ENCODE results near the gene CRYBG1.
"Not testable (repeated sequence)": the region's sequence is repeated elsewhere in the genome, so short reads cannot be mapped to it uniquely, and the experiment has no call there.

CRYBG1 gene

DNA sequence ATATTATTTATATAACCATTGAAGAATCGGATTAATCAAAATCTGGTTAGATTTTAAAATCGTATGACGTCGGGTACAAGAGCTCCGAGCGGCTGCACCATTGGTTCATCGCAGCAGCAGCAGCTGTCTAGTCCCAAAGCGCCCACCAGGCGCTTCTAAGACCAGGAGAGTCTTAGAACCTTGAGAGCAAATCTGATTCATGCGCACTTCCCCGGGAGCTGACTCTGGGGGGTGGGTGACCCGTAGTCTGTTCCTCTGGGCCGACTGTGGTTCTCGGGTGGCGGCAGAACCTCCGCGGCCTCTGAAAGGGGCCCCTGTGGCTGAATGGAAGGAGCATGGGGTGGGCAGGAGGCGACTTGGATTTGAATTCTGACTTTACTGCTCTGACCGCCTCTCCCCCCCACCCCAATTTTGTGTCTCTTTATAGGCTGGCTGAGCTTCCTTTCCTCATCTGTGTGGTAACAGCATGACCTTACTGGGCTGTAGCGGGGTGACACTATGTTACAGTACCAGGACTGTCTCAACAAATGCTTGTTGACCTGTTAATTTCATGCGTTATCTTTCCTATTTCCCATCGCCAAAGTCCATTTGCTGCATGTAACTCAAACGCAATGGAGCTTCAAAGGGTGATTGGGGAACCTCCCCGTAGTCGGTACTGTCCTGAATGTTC lies 149.0 kb downstream of the CRYBG1 start:
- DNase-seq: no peak

DNA sequence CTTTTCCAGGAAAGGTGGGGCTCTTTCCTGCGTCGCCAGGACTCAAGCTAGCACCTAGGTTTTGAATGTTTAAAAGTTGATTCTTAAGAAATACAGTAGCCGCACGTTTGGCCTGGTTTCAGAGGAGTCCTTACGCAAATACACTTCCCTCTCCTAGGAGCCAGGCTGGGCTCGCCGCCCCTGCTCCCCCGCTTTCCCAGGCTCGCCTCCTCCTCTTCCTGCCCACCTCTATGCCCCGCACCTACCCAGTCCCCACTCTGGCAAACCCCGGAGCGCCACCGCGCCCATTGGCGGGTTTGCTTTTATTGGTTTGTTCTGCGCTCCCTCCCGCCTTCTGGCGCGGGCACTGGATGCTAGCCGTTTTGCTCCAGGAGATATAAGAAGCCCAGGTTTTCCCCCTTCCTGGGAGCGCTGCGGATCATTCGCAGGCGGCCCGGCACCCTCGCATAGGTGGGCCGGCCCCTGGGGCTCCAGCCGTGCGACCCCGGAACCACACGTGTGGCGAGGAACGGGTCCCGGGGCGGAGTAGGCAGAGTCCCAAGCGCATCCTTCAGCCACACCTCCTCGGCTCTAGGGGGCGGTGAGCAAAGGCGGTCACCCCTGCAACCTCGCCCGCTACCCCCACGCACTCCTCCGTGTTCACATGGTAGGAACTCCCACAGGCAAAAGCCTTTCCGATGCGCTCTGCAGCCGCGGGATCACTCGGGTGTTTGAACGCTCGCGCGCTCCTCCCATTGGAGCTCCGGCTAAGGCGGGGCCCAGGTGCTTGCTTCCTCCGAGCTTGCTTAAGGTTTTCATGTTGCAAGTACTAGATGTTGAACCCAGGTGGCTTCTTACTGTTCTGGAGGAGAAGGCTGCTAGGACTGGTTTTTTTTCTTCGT lies 149.8 kb downstream of the CRYBG1 start:
- peak; percentile 69 to 74 for DNase-seq

DNA sequence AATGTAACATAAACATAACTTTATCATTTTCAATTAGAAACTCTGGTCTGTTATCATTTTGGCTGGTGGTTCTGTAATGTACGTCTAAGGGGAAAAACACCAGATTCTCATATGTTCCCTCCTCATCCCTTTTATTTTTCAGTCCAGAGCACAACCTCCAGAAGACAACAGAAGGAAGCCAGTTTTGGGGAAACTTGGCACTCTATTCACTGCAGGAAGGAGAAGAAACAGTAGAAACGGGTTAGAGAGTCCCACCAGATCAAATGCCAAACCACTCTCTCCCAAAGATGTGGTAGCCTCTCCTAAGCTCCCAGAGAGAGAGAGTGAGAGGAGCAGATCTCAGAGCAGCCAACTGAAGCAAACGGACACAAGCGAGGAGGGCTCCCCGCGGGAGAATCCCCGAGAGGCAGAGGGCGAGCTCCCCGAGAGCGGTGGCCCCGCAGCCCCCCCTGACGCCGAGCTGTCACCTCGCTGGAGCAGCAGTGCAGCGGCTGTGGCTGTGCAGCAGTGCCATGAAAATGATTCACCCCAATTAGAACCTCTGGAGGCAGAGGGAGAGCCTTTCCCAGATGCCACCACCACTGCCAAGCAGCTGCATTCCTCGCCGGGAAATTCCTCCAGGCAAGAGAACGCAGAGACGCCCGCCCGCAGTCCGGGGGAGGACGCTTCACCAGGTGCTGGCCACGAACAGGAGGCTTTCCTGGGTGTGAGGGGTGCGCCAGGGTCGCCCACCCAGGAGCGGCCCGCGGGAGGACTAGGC lies 151.0 kb downstream of the CRYBG1 start:
- peak in 1 of 2 experiments; percentile 30 for DNase-seq

DNA sequence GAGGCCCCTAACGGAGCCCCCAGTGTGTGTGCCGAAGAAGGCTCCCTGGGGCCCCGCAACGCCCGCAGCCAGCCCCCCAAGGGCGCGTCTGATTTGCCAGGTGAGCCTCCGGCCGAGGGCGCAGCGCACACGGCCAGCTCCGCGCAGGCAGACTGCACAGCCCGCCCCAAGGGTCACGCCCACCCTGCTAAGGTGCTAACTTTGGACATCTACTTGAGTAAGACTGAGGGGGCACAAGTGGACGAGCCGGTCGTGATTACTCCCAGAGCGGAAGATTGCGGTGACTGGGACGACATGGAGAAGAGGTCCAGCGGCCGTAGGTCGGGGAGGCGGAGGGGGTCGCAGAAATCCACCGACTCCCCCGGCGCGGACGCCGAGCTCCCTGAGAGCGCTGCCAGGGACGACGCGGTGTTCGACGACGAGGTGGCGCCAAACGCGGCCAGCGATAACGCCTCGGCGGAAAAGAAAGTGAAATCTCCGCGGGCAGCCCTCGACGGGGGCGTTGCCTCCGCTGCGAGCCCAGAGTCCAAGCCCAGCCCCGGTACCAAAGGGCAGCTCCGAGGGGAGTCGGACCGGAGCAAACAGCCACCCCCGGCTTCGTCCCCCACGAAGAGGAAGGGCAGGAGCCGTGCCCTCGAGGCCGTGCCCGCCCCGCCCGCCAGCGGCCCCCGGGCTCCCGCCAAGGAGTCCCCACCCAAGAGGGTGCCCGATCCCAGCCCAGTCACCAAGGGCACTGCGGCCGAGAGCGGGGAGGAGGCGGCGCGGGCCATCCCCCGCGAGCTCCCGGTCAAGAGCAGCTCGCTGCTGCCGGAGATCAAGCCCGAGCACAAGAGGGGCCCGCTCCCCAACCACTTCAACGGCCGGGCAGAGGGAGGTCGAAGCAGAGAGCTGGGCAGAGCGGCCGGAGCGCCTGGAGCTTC lies 151.8 kb downstream of the CRYBG1 start:
- DNase-seq: peak; percentile 70 to 73

DNA sequence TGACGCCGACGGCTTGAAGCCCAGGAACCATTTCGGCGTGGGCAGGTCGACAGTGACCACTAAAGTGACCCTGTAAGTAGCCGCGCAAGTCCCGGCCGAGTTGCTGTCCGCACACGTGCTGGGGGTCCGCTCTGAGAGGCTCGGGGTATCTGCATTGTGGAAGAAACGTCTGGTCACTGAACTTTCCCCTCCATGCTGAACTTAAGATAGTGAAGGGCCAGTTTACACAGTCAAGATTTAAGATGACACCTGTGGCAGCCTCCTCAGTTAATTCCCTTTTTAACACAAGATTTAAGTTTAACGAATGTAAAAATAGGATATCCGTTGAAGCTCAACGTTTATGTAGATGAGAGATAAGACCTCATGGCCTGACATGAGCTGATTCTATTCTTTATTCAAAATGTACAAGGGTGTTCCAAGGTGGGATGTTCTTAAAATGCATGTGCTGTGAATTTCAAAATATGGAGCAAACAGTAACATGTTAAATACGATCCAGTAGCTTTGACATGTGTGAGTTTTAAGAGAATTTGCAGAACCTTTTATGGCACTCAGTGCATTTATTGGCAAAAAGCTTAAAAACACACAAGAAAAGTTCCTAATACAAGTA lies 152.6 kb downstream of the CRYBG1 start:
- no peak for DNase-seq

DNA sequence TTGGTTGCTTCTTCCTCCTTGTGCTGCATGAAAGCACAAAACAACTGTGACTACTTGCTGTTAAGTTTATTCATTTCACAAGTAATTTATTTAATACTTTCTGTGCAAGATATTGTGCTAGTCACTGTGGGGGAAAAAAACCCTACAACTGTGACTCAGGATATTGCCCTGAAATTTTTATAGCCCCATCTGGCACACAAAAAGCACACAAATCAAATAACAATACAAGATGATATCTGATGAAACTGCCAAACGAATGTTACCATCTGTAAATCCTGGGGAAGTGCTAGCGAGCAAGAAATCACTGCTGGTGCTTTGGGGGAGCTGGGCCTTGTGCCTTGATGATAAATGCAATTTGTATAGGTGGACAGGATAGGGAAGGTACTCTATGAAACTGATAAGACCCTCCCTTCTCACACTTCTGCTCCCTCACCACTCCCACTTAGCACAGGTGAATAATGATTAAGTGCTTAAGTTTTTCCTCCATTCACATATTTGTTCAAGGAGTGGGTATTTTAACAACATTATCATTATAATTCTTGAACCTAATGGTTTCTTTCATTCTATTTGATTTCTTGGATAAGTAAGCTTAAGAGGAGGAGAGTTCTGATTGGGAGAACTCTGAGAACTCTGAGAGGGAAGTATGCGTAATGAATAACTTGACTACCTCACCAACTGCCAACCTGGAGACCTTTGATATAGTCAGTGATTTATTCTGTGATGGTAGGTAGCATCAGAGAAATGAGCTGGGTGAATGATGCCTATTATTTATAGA lies 153.5 kb downstream of the CRYBG1 start:
- DNase-seq: no peak

DNA sequence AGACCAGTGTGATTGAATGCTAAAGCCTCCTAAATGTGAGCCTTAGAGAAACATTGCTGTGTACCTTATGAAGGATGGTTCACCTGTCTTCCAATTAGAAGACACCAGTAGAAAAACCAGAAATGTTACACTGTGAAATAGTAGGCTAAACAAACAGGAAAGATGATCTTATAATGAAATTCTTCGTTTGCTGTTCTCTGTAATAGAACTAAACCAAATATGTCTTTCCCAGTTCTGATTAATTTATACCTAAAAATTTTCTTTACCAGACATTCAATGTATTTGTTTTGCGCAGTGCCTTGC lies 154.0 kb downstream of the CRYBG1 start:
- no peak for DNase-seq

DNA sequence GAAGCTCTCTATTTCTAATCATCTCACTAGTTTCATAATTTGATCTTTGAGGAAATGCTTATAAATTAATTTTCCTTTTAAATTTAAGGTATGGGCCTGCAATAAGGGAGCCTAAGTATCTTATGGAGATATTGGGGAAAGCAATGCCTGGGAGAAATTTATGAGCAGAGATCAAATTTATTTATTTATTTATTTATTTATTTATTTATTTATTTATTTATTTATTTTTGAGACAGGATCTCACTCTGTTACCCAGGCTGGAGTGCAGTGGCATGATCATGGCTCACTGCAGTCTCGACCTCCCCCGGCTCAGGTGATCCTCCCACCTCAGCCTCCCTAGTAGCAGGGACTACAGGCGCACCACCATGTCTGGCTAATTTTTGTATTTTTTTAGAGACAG lies 155.1 kb downstream of the CRYBG1 start:
- DNase-seq: not testable (repeated sequence)

DNA sequence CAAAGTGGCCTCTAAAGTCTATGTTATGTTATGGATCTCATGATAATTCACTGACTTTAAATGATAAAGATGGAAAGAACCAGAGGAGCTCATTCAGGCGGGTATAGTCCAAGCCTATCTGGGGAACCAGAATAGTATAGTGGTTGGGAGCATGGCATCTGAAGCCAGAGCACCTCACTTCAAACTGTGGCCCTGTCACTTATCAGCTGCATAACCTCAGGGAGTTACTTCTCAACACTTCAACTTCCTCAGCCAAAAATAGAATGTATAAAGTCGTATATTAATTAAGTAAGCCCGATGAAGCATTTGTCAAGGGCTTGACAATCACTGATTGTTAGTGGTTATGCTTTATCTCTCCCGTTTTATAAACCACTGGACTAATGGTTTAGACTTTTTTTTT lies 156.1 kb downstream of the CRYBG1 start:
- no peak for DNase-seq

DNA sequence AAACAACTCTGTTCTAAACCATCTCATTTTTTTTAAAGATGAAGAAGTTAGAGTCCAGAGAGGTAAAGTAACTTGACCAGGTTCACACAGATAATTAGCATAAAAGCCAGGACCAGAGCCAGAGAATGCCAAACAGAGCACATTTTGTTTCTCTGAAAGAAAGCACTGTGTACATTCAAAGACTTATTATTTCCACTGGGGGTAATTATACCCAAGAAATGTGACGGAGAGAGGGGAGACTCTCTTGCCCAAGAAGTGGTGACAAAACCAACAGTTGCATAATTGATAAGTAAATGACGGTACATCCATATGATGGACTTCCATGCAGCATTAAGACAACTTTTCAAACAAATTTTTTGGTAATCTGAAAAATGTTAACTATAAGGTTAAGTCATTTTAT lies 157.2 kb downstream of the CRYBG1 start:
- no peak for DNase-seq

DNA sequence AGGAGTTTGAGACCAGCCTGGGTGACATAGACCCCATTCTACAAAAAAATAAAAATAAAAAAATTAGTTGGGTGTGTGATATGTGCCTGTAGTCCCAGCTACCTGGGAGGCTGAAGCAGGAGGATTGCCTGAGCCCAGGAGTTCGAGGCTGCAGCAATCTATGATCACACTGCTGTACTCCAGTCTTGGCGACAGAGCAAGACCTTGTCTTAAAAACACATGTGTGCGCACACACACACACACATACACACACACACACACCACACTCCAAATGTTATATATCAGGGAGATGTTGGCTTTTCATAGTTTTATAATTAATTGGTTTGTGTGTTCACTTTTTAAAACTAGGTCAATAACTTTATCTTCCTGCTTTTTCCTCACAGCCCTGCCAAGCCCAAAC lies 158.2 kb downstream of the CRYBG1 start:
- DNase-seq: no peak

DNA sequence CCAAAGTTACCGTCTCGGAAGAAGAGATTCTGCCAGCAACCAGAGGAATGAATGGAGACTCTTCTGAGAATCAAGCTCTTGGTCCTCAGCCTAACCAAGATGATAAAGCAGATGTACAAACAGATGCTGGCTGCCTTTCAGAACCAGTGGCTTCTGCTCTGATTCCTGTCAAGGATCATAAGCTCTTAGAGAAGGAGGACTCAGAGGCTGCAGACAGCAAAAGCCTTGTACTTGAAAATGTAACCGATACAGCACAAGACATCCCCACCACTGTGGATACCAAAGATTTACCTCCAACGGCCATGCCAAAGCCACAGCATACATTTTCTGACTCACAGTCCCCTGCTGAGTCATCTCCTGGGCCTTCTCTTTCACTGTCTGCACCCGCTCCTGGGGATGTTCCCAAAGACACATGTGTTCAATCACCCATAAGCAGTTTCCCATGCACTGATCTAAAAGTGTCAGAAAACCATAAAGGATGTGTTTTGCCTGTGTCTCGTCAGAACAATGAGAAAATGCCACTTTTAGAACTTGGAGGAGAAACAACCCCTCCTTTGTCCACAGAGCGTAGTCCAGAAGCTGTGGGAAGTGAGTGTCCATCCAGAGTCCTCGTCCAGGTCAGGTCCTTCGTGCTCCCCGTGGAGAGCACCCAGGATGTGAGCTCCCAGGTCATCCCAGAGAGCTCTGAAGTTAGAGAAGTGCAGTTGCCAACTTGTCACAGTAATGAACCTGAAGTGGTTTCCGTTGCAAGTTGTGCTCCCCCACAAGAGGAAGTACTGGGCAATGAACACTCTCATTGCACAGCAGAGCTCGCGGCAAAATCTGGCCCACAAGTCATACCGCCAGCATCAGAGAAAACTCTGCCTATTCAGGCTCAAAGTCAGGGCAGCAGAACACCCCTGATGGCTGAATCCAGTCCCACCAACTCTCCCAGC lies 159.2 kb downstream of the CRYBG1 start:
- peak; percentile 71 to 79 for DNase-seq

DNA sequence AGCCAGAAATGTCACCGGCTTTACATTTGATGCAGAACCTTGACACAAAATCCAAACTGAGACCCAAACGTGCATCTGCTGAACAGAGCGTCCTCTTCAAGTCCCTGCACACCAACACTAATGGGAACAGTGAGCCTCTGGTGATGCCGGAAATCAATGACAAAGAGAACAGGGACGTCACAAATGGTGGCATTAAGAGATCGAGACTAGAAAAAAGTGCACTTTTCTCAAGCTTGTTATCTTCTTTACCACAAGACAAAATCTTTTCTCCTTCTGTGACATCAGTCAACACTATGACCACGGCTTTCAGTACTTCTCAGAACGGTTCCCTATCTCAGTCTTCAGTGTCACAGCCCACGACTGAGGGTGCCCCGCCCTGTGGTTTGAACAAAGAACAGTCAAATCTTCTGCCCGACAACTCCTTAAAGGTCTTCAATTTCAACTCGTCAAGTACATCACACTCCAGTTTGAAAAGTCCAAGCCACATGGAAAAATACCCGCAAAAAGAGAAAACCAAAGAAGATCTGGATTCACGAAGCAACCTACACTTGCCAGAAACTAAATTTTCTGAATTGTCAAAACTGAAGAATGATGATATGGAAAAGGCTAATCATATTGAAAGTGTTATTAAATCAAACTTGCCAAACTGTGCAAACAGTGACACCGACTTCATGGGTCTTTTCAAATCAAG lies 160.3 kb downstream of the CRYBG1 start:
- DNase-seq: peak; percentile 68 to 77

DNA sequence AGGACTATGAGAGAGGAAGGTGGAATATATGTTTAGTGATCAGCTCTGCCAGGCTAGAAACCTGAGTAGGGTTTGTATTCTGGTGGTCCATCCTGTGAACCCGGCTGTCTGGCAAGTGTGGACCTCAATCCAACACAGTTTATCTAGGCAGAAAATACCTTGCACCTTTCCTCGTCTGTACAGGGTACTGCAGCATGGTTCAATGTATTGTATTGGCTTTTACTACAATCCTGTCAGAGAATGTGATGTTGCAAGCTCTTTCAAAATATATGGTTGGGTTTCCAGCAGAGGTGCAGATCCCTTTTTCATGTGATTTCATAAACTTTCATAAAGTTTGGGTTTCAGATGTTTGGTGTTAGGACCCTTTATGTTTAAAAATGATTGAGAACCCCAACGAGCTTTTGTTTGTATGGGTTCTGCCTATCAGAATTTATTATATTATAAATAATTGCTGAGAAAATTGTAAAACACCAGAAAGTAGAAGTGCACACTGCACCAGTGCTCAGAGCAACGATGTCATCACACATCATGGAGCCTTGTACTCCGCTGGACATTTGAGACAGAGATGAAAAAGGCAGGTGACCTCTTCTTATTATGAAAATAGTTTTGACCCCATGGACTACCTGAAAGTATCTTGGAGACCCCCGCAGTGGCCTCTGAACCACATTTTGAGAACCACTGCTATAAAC lies 162.2 kb downstream of the CRYBG1 start:
- no peak for DNase-seq

DNA sequence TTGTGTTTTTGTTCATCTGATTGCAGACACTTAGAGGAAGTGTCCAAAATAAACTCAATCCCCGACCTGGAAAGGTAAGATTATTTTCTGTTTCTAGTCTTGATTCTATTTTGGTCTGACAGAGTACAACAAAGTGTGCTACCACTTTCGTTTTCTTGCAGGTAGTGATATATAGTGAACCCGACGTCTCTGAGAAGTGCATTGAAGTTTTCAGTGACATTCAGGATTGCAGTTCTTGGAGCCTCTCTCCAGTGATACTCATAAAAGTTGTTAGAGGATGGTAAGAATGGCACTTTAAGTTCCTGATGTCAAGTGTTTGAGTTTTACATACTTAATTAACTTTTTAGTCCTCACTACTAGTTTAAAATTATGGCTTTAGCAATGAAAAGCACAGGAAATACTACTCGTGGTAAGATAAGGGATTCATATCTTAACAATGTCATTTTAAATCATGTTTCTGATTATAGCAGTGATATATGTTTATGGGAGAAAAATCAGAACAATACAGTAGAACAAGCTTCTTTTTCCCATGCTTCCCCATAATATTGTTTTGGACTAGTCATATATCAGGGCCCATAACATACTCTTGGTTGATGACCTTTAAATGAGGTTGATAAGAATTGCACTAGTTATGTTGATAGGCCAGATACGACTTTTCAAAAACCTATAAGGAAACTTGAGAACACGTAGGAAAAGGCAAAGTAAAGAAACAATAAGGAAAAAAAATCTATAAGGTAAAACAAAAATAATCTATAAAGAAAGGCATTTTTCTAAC lies 164.8 kb downstream of the CRYBG1 start:
- no peak for DNase-seq

DNA sequence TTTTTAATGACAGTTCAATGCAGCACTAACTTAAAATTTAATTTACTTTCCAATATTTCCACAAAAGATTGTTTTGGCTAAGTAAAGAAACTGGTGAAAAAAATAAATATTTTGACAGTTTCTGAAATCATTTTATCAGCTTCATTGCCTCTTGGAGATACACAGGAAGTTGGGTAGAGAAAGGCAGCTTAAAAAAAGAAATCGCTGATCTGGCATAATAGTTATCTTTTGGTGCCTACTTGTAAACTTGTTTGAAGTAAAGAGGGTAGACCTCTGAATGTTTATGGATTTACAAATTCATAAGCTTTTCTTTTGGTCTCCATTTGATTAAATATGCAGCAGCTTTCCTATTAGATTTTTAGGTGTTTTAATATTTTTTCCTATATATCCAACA lies 165.4 kb downstream of the CRYBG1 start:
- no peak for DNase-seq

DNA sequence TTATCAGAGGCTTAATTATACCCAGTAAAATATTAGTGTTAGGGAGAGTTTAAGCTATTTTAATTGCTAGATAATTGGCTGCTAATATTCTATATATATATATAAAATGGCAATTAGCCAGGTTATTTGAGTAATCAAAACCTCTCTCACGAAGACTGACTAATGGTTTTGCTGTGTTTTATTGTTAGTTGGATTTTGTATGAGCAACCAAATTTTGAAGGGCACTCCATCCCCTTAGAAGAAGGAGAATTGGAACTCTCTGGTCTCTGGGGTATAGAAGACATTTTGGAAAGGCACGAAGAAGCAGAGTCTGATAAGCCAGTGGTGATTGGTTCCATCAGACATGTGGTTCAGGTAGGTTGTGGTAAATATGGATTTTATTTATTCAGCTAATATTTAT lies 166.6 kb downstream of the CRYBG1 start:
- no peak for DNase-seq

DNA sequence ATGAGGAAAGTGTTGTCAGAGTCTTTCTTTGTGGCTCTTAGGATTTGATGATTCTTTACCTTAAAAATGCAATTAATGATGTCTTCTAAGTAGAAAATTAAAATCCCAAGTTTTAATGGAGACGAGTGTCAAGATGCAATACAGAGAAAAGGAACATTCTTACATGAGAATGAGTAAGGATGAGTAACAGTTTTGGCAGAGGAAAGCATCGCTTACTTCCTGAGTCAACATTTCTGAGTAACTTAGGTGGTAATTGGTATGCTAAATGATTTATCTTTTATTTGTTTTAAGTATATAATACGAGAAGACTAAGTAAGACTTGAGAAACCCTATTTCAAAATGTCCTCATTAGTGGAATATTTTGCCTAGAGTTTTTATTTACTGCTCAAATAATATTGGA lies 167.5 kb downstream of the CRYBG1 start:
- no peak for DNase-seq

Measured in activated CD4-positive, alpha-beta T cell treated with anti-CD3 and anti-CD28 coated beads, Interleukin-2, amount 50 U/mL, for 4 hours (primary cell).